Hypothalamus (tissue), 51 donors: ENCODE data around the gene TRRAP.

Source experiments
- DNase-seq, 51 donors: peaks; one replicate each; lab custom pipeline; 2025; lab: John Stamatoyannopoulos, UW

Gene TRRAP

GRCh38 chr7:98935811-98936210, 57.5 kb downstream of the TRRAP start:
- DNase-seq = no peak

- no peak for DNase-seq
These were observed 65.0 kb downstream of the TRRAP start for GRCh38 chr7:98943336-98943735.

- DNase-seq = no peak
These were observed 66.1 kb downstream of the TRRAP start for GRCh38 chr7:98944386-98944785.

GRCh38 chr7:98945852-98946251, 67.5 kb downstream of the TRRAP start:
- DNase-seq = no peak

- no peak for DNase-seq
These were observed 68.1 kb downstream of the TRRAP start for GRCh38 chr7:98946389-98946788.

GRCh38 chr7:98949336-98950044, 71.2 kb downstream of the TRRAP start:
- peak in 34 of 51 donors; percentile 4 to 77 (median 38) for DNase-seq

GRCh38 chr7:98955992-98956391, 77.7 kb downstream of the TRRAP start:
- no peak for DNase-seq

- no peak for DNase-seq
These were observed 78.1 kb downstream of the TRRAP start for GRCh38 chr7:98956469-98956868.

- DNase-seq = peak in 1 of 51 donors; percentile 2
These were observed 78.6 kb downstream of the TRRAP start for GRCh38 chr7:98956937-98957336.

- no peak for DNase-seq
These were observed 79.4 kb downstream of the TRRAP start for GRCh38 chr7:98957766-98958165.

- no peak for DNase-seq
These were observed 80.6 kb downstream of the TRRAP start for GRCh38 chr7:98958968-98959367.

- DNase-seq = no peak
These were observed 85.0 kb downstream of the TRRAP start for GRCh38 chr7:98963305-98963704.

GRCh38 chr7:98964596-98964995, 86.3 kb downstream of the TRRAP start:
- no peak for DNase-seq

GRCh38 chr7:98968621-98969020, 90.3 kb downstream of the TRRAP start:
- no peak for DNase-seq

- DNase-seq = no peak
These were observed 91.1 kb downstream of the TRRAP start for GRCh38 chr7:98969386-98969785.

- no peak for DNase-seq
These were observed 91.8 kb downstream of the TRRAP start for GRCh38 chr7:98970016-98970615.

GRCh38 chr7:98970805-98971204, 92.5 kb downstream of the TRRAP start:
- DNase-seq = no peak

GRCh38 chr7:98974205-98974604, 95.9 kb downstream of the TRRAP start:
- no peak for DNase-seq

GRCh38 chr7:98974906-98975816, 96.8 kb downstream of the TRRAP start:
- peak in 16 of 51 donors; percentile 5 to 43 (median 14) for DNase-seq

- no peak for DNase-seq
These were observed 98.3 kb downstream of the TRRAP start for GRCh38 chr7:98976396-98977185.

- no peak for DNase-seq
These were observed 100.3 kb downstream of the TRRAP start for GRCh38 chr7:98978672-98979071.
